B cell (primary cell): ENCODE results near the gene TNRC6A.

Experiments used
- EZH2 ChIP-seq: IDR thresholded peaks from 2 replicates; pipeline ENCODE4 v1.6.1; 2012; ENCODE audit warnings: borderline replicate concordance, low read depth, mild to moderate bottlenecking, moderate library complexity, low read length; ENCODE audit not compliant: insufficient read depth, poor library complexity, severe bottlenecking
- TF ChIP-seq, protein P1 (sequence below): fragments of 200-600 bp; IDR thresholded peaks from one replicate; pipeline ENCODE4 v1.8.0; 2022; ENCODE audit warnings: antibody characterized with exemption, mild to moderate bottlenecking

DNA sequence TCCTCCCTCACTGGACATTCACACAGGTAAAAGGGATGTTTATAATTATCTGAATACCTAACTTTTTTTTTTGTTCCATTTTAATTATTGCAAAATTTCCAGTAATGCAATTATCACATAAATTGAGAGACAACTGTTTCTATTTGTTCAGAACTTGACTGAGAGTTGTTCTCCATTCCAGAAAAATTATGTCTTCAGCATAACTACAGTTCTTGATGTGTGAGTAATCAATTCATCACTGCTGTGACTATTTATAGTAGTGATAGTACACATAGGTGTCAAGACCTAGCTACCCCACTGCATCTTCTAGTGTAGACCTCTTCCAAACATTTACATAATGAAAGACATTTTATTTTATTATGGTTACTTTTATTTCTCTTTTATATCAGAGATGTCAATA, 5.8 kb upstream of the TNRC6A start:
- TF ChIP-seq, protein P1, sequence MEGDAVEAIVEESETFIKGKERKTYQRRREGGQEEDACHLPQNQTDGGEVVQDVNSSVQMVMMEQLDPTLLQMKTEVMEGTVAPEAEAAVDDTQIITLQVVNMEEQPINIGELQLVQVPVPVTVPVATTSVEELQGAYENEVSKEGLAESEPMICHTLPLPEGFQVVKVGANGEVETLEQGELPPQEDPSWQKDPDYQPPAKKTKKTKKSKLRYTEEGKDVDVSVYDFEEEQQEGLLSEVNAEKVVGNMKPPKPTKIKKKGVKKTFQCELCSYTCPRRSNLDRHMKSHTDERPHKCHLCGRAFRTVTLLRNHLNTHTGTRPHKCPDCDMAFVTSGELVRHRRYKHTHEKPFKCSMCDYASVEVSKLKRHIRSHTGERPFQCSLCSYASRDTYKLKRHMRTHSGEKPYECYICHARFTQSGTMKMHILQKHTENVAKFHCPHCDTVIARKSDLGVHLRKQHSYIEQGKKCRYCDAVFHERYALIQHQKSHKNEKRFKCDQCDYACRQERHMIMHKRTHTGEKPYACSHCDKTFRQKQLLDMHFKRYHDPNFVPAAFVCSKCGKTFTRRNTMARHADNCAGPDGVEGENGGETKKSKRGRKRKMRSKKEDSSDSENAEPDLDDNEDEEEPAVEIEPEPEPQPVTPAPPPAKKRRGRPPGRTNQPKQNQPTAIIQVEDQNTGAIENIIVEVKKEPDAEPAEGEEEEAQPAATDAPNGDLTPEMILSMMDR = no peak
- TF ChIP-seq EZH2 = no peak
